Endometrial microvascular endothelial cells (primary cell): ENCODE data around the gene MTCL1. TPM values are rescaled to one million over a fixed set of nuclear protein-coding genes. Genes with fewer than 3 reads are reported as not detected.

Experiments used
- in situ Hi-C: cut with HindIII; loops from 2 replicates; pipeline ENCODE4 v1.10.0; 2017; ENCODE audit warnings: low sequenced_read_pairs, low pct_unique_long_range_greater_than_20kb; ENCODE audit errors: inconsistent ontology term
- total RNA-seq: library from RNA; depleted of rRNA; stranded (reverse); fragments of >200 nt; gene quantifications from one replicate; pipeline ENCODE4 v1.2.3, GENCODE V29; 2015; ENCODE audit errors: inconsistent ontology term

Gene MTCL1
- total RNA-seq, 1 donor from 2014 or later, result 28.2 TPM

GRCh38 chr18:8685141-8685913 lies 20.0 kb upstream of the MTCL1 start:
- in situ Hi-C loops, result loop anchor here (25.0 kb wide), 1 partner anchor 102 kb away; no protein-coding TSS in a partner anchor

DNA sequence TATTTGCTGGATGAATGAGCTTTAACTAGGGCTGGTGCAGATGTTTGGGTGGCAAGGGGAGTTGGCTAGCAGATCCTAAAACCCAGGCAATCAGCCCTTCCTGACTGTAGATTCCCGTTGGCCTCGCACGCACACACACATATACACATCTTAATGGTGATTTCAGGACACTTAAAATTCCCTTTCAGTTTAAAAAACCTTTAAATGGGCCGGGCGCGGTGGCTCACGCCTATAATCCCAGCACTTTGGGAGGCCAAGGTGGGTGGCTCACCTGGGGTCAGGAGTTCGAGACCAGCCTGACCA lies 19.5 kb upstream of the MTCL1 start:
- in situ Hi-C loops, result loop anchor here (25.0 kb wide), 1 partner anchor 101 kb away; no protein-coding TSS in a partner anchor

DNA sequence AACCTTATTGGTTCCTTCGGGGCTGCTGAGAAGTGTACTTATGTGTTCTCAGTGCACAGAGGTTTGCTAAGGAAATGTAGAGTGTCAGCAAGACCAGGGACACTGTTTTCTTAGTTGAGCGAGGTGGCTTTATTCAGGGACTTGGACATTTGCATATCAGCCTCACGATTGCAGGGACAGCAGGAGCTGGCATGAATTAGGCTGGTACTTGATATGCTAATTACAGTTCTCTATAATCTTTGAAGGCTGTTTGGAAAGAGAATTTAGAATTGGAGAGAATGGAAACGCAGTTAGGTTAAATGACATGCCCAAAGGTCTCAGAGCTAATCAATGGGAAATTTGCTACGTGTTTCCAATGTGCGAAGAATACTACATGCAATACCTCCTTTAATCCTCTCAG lies 18.7 kb upstream of the MTCL1 start:
- in situ Hi-C loops, result loop anchor here (25.0 kb wide), 1 partner anchor 101 kb away; no protein-coding TSS in a partner anchor

DNA sequence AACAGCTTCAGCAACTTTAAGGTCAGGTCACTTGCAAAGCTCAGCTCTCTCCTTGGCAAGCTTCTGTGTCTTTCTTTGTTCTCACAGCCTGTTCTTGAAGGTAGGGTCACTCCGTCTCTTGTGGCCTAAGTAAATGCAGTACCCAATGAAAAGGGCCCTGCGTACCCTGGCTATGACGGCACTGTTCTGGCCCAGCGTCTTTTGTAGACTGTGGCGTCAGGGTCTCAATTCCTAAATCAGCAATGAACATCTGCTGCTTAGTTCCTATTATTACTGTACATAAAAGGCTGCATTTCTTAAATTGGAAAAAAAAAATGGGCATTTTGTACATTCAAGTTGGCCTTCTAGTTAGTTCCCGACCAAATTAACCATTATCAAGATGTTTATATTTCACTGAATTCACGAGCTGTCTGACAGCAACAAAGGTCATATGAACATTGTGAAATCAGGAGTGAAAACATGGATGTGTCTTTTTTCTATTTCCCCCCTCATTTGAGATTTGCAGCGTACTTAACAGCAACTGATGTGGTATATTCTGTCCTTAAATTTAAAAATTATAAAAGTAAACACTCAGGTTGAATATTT lies 17.0 kb upstream of the MTCL1 start:
- in situ Hi-C loops, result loop anchor here (25.0 kb wide), 1 partner anchor 99 kb away; no protein-coding TSS in a partner anchor

DNA sequence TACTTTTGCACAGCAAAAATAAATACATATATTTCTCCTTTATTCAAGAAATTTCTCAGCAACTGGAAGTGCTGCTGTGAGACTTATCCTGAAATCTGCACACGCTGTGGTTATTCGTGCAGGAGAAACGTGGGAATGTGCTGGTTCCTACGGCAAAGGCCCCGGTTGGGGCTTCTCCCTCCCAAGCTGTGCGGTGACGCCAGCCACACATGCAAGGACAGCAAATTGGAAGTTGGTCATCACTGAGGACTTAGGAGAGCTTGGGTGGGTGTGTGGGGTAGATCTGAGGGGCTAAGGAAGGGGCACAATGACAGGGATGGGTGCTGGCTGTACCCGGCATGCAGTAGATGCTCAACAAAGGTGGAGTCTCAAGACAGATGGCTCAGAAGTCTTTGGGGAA lies 16.5 kb upstream of the MTCL1 start:
- in situ Hi-C loops, result loop anchor here (25.0 kb wide), 1 partner anchor 98 kb away; no protein-coding TSS in a partner anchor

- in situ Hi-C loops, result loop anchor here (25.0 kb wide), 1 partner anchor 98 kb away; no protein-coding TSS in a partner anchor
These were observed 15.8 kb upstream of the MTCL1 start for GRCh38 chr18:8689517-8689916.

- in situ Hi-C loops, result loop anchor here (10.0 to 25.0 kb wide), 2 partner anchors 92 to 290 kb away; no protein-coding TSS in a partner anchor
These were observed 10.5 kb upstream of the MTCL1 start for GRCh38 chr18:8694891-8695290.

DNA sequence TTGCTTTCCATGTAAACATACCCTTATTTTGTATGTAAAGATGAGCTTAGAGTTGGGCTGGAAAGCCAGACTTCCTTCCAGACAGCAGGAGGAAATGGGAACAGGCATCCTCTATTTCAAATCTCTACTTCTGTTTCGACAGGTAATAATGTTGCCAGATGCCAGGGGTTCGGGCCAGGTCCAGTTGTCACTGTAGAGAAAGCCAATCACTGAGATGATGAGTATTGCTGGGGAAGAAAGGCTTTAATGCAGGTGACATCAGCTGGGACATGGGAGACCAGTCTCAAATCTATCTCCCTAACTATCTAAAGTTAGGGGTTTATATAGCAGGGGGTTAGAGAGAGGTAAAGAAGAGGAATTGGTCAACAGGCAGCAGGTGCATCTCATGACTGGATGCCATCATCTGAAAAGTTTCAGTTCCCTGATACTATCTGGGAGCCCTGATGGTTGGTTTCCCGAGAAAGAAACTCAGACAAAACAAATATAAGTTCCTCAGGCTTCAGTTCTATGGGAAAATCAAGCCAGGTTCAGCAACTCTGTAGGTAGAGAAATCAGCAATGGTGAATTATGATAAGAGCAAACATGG lies 9.3 kb upstream of the MTCL1 start:
- in situ Hi-C loops, result loop anchor here (10.0 to 25.0 kb wide), 2 partner anchors 91 to 289 kb away; no protein-coding TSS in a partner anchor

DNA sequence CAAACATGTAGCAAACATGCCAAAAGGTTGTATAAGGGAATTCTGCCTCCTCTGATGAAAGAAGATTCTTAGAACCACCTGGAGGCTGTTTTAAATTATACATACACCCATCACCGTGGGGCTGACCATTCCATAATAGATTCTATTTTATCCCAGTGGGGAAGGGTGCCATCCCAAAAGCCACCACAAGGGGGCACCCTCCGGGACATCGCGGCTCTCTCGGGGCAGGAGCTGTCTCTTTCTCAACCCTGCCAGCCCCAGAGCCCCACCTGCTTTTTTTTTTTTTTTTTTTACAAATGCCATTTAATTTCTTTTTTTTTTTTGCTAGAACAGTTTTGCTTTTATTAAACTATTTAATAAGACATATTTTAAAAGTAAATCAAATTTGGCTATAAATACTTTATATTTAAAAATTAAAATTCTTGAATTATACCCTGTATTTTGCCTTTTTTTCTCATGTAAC lies 8.6 kb upstream of the MTCL1 start:
- in situ Hi-C loops, result loop anchor here (10.0 to 25.0 kb wide), 2 partner anchors 91 to 288 kb away; no protein-coding TSS in a partner anchor

GRCh38 chr18:8699126-8699525 lies 6.2 kb upstream of the MTCL1 start:
- in situ Hi-C loops, result loop anchor here (10.0 to 25.0 kb wide), 2 partner anchors 88 to 286 kb away; no protein-coding TSS in a partner anchor

GRCh38 chr18:8699948-8700347 lies 5.4 kb upstream of the MTCL1 start:
- in situ Hi-C loops, result loop anchor here (10.0 to 25.0 kb wide), 2 partner anchors 87 to 285 kb away; no protein-coding TSS in a partner anchor

DNA sequence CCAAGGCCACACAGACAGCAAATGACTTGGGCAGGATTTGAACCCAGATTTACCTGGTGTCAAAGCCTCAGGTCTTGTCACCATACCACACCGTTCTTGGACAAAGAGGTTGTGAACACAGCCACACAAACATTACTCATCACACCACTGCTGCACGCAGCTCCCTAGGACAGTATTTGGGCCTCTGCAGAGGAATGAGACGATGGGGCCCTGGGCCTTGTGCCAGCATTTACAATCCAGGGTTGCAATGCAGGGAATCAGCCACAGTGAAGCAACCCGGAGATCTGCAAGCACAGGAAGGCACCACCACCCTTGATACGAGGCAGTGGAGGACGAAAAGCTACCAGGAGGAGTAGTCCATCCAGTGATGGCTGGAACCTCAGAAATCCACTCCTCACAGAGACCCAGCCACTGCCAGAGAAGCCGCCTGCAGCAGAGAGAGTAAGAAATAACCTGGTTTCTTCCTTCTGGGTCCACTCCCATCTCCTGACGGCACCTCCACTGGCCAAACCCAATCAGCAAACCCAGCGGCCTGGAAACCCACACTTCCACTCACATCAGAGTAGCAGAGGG lies 3.7 kb upstream of the MTCL1 start:
- in situ Hi-C loops, result no loop called here

DNA sequence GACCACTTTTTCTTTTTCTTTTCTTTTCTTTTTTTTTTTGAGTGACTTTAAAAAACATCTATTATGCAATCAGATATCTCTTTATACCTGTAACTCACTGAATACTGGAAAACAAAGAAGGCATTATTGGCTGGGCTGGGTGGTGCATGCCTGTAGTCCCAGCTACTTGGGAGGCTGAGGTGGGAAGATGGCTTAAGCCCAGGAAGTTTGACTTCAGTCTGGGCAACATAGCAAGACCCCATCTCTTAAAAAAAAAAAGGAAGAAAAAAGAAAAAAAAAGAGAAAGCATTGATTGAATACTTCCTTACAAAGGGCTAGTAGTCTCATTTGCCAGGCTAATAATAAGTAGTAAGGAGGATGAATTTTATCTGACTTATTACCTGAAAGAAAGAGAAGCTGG lies 2.7 kb upstream of the MTCL1 start:
- in situ Hi-C loops, result no loop called here

DNA sequence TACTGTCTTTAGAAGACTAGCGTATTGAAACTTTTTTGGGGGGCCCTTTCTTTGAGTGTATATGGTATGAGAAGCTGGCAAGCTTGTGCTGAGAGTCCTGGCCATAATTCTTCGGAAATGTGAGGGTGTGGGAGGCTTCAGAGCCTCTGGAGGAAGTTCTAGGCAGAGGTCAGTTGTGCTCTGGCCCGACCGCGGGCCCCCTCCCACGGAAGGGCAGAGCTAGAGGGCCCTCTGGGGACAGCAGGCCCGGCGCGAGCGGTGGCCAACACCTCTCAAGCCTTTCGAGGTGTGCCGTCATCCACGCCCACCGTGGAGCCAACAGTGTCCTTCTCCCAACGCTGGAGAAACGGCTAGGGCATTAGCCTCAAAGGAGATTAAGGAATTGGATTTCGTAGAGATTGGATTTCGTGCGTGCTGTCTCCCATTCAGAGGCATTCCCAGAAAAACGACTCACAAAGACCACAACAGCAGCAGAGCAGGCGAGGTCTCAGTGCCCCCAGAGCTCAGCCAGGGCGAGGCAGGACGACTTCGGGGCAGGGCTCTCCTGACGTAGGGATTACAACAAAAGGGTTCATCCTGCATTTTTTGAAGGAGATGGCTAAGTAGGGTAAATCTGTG lies 2.2 kb upstream of the MTCL1 start:
- in situ Hi-C loops, result no loop called here

DNA sequence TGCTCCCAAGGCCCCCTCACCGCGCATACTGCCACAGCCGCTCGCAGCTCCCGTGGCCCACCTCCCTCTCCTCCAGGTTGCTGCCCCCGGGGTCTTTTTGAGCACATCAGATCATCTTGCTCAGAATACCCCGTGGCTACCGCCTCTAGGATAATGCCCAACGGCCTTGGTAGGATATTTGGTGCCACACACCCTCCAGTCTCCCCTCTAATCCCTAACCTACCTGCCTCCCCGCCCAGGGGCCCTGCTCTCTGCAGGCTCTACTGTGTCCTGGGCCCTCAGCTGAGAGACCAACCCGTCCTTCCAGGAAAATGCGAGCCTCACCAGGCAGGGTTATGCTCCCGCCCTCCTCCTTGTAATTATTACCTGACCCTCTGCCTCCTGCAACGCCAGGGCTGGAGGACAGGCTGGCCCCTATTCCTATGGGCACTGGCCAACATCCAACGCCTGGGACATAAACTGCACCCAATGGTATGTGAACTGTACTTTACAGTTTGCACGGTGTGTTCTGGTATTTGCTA lies 1.5 kb upstream of the MTCL1 start:
- in situ Hi-C loops, result no loop called here

GRCh38 chr18:8704361-8705237 lies 757 bp upstream of the MTCL1 start:
- in situ Hi-C loops, result no loop called here

GRCh38 chr18:8705961-8706790 lies 820 bp downstream of the MTCL1 start:
- in situ Hi-C loops, result no loop called here
